Testis (tissue), 2 donors: ENCODE results near the gene CROT.

Experiments used
- CTCF ChIP-seq, 3 experiments: fragments of 450-650 bp in 2 of 3; fragments of 200-600 bp in 1 of 3; sonication (generic) in 1 of 3; IDR thresholded peaks; one replicate each; pipeline ENCODE4 v1.5.1; 2016 to 2019; ENCODE audit warnings: antibody characterized with exemption in 3 of 3, mild to moderate bottlenecking in 2 of 3, moderate library complexity in 1 of 3
- POLR2A ChIP-seq: fragments of 450-650 bp; IDR thresholded peaks from one replicate; pipeline ENCODE4 v1.6.1; 2017; ENCODE audit warnings: antibody characterized with exemption, mild to moderate bottlenecking, moderate library complexity

GRCh38 chr7:87427288-87427687 lies 81.8 kb downstream of the CROT start:
- TF ChIP-seq CTCF (IDR thresholded peaks at IDR 0.05) (no peak), POLR2A (no peak)
